ENCODE measurements around the gene LGR4. TPM values are rescaled to one million over a fixed set of nuclear protein-coding genes. Genes with fewer than 3 reads are reported as not detected.

LGR4 gene
- total and polyA plus RNA-seq, 2 experiments from 2014 or later: 22.6 to 99.6 TPM

GRCh38 chr11:27390318-27391295 lies 82.0 kb downstream of the LGR4 start:
- no peaks in the 10 kb centered on the region for H3K27me3 Mint-ChIP-seq (ENCODE audit: insufficient read depth, low read depth, poor library complexity)
- H3K4me2 ChIP-seq: 0 out of 2 replicates have a peak overlapping the region, but pooled peaks have one; percentile 15
- H3K4me1 Mint-ChIP-seq: peaks cover 82% of the 10 kb centered on the region
- H3K4me3 ChIP-seq: no peak overlapping the region
- H3K9me3 Mint-ChIP-seq: no peaks in the 10 kb centered on the region
- H3K9me2 ChIP-seq (ENCODE audit: insufficient read depth): no peaks in the 10 kb centered on the region
- no peaks in the 10 kb centered on the region for H3F3A ChIP-seq (replicated peaks; ENCODE audit: low read depth)
- H3K4me1 ChIP-seq (ENCODE audit: insufficient read depth): peaks cover 88% of the 10 kb centered on the region
- no peaks in the 10 kb centered on the region for H3K36me3 Mint-ChIP-seq (ENCODE audit: low read depth)
- H3K27ac ChIP-seq (ENCODE audit: low read depth): peak overlapping the region; percentile 52
- DNase-seq (ENCODE audit: low spot score): peak; percentile 49
- no peaks in the 10 kb centered on the region; the same call in 1 of the 2 replicates for H4K20me1 ChIP-seq (replicated peaks; ENCODE audit: insufficient read depth)
- peak; percentile 56 for ATAC-seq
- no peaks in the 10 kb centered on the region for H3K36me3 ChIP-seq (ENCODE audit: insufficient read depth)
- TF ChIP-seq POLR2AphosphoS5 (IDR thresholded peaks at IDR 0.05; ENCODE audit: low read depth) (no peak), EZH2phosphoT487 (IDR thresholded peaks at IDR 0.05; ENCODE audit: unreplicated experiment) (no peak), CTCF (conservative IDR thresholded peaks at IDR 0.05; ENCODE audit: low read depth in 2 of 2) (peak; percentile 43 to 58), ZNF462 (CRISPR knock-in tag; IDR thresholded peaks at IDR 0.05) (no peak)
- no peak overlapping the region for H2AFZ ChIP-seq
- no peak overlapping the region for H3K4me3 Mint-ChIP-seq
- H3K79me2 ChIP-seq (replicated peaks; ENCODE audit: insufficient read depth): peaks cover 56% of the 10 kb centered on the region
- H3K27ac Mint-ChIP-seq: no peak overlapping the region
- H3K27me3 ChIP-seq (ENCODE audit: insufficient read depth): no peaks in the 10 kb centered on the region

All from GM23338 (cell line).